ENCODE data around the gene BLOC1S4. TPM values are rescaled to one million over a fixed set of nuclear protein-coding genes. Genes with fewer than 3 reads are reported as not detected.

The BLOC1S4 gene
- polyA plus RNA-seq, 1 of the 3 experiments (the other 2 are of a cell fraction): 22.1 TPM

- ChIA-PET POLR2A (no interaction called here), CTCF (interaction anchor here (0.6 to 1.5 kb wide), 5 partner anchors 16 to 357 kb away, joined by 3 to 5 read pairs (median 3); no protein-coding TSS in a partner anchor)
Observed at GRCh38 chr4:6742989-6743388, 27.0 kb downstream of the BLOC1S4 start.

GRCh38 chr4:6746721-6747293 lies 30.8 kb downstream of the BLOC1S4 start:
- Histone ChIP-seq H3K4me2 (no peak overlapping the region), H3K9ac (no peak overlapping the region), H3K36me3 (replicated peaks in 1 of 2; ENCODE audit: control insufficient read depth in 1 of 2, insufficient read depth in 2 of 2, low read length in 1 of 2) (no peaks in the 10 kb centered on the region), H3K9me2 (no peaks in the 10 kb centered on the region), H3K27me3 (ENCODE audit: insufficient read depth) (no peaks in the 10 kb centered on the region), H4K20me1 (ENCODE audit: insufficient read depth) (no peaks in the 10 kb centered on the region), H3K4me1 (ENCODE audit: control insufficient read depth in 1 of 2, insufficient read depth in 2 of 2, low read depth in 1 of 2, low read length in 1 of 2) (peaks cover 0 to 6% of the 10 kb centered on the region in 2 experiments; a peak in 1 of 4 replicates), H3K27ac (ENCODE audit: low read depth in 2 of 2, low read length in 1 of 2) (no peak overlapping the region), H3F3A (replicated peaks; ENCODE audit: insufficient read depth) (no peaks in the 10 kb centered on the region), H3K4me3 (ENCODE audit: low read depth in 2 of 2, low read length in 1 of 2) (no peak overlapping the region), H2AFZ (ENCODE audit: low read depth) (no peak overlapping the region), H3K9me3 (no peaks in the 10 kb centered on the region), H3K79me2 (ENCODE audit: insufficient read depth) (no peaks in the 10 kb centered on the region)
- ChIA-PET CTCF (interaction anchor here (1.7 kb wide), 1 partner anchor 26 kb away, joined by 5 read pairs; no protein-coding TSS in a partner anchor), POLR2A (no interaction called here)
- no peak for DNase-seq
- 69% methylated on average over 11 of the region's 20 CpGs for WGBS (ENCODE audit: low lambda C conversion rate)
- no peak for TF ChIP-seq CHD2 (IDR thresholded peaks at IDR 0.05; ENCODE audit: low read length, partially characterized antibody)
- TF ChIP-seq RXRA (IDR thresholded peaks at IDR 0.05; ENCODE audit: borderline replicate concordance, low read depth): no peak
- no peak for TF ChIP-seq SIN3A (IDR thresholded peaks at IDR 0.05; ENCODE audit: borderline replicate concordance, low read depth, low read length)
- TF ChIP-seq RFX5 (IDR thresholded peaks at IDR 0.05; ENCODE audit: low read length): no peak
- TF ChIP-seq TAF1 (IDR thresholded peaks at IDR 0.05; ENCODE audit: borderline replicate concordance, low read depth, low read length): no peak
- TF ChIP-seq, protein P1, sequence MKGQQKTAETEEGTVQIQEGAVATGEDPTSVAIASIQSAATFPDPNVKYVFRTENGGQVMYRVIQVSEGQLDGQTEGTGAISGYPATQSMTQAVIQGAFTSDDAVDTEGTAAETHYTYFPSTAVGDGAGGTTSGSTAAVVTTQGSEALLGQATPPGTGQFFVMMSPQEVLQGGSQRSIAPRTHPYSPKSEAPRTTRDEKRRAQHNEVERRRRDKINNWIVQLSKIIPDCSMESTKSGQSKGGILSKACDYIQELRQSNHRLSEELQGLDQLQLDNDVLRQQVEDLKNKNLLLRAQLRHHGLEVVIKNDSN (IDR thresholded peaks at IDR 0.05; ENCODE audit: borderline replicate concordance, low read depth): no peak
- TF ChIP-seq, protein P2, sequence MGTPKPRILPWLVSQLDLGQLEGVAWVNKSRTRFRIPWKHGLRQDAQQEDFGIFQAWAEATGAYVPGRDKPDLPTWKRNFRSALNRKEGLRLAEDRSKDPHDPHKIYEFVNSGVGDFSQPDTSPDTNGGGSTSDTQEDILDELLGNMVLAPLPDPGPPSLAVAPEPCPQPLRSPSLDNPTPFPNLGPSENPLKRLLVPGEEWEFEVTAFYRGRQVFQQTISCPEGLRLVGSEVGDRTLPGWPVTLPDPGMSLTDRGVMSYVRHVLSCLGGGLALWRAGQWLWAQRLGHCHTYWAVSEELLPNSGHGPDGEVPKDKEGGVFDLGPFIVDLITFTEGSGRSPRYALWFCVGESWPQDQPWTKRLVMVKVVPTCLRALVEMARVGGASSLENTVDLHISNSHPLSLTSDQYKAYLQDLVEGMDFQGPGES (IDR thresholded peaks at IDR 0.05; ENCODE audit: low read depth, low read length): no peak
- no peak for TF ChIP-seq FOXJ3 (CRISPR knock-in tag; IDR thresholded peaks at IDR 0.05)
- no peak for TF ChIP-seq TCF12 (IDR thresholded peaks at IDR 0.05)
- TF ChIP-seq MAX (IDR thresholded peaks at IDR 0.05; ENCODE audit: low read depth): no peak
- no peak for TF ChIP-seq YY1 (IDR thresholded peaks at IDR 0.05; ENCODE audit: low read depth)
- TF ChIP-seq CTCF (IDR thresholded peaks at IDR 0.05): no peak
- TF ChIP-seq, protein P3, sequence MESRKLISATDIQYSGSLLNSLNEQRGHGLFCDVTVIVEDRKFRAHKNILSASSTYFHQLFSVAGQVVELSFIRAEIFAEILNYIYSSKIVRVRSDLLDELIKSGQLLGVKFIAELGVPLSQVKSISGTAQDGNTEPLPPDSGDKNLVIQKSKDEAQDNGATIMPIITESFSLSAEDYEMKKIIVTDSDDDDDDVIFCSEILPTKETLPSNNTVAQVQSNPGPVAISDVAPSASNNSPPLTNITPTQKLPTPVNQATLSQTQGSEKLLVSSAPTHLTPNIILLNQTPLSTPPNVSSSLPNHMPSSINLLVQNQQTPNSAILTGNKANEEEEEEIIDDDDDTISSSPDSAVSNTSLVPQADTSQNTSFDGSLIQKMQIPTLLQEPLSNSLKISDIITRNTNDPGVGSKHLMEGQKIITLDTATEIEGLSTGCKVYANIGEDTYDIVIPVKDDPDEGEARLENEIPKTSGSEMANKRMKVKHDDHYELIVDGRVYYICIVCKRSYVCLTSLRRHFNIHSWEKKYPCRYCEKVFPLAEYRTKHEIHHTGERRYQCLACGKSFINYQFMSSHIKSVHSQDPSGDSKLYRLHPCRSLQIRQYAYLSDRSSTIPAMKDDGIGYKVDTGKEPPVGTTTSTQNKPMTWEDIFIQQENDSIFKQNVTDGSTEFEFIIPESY (IDR thresholded peaks at IDR 0.05; ENCODE audit: borderline replicate concordance, low read depth): no peak
- TF ChIP-seq GATA2 (CRISPR knock-in tag; IDR thresholded peaks at IDR 0.05): no peak
- TF ChIP-seq EZH2phosphoT487 (IDR thresholded peaks at IDR 0.05; ENCODE audit: borderline replicate concordance, low read depth): no peak
- no peak for TF ChIP-seq TEAD4 (IDR thresholded peaks at IDR 0.05; ENCODE audit: borderline replicate concordance, insufficient read depth)
- no peak for TF ChIP-seq POLR2AphosphoS5 (IDR thresholded peaks at IDR 0.05; ENCODE audit: low read depth, low read length)
- TF ChIP-seq NRF1 (IDR thresholded peaks at IDR 0.05; ENCODE audit: low read depth, low read length): no peak

More at GRCh38 chr4:6742989-6743388, 27.0 kb downstream of the BLOC1S4 start:
- no peaks in the 10 kb centered on the region for H4K20me1 ChIP-seq (ENCODE audit: insufficient read depth)
- H3K79me2 ChIP-seq (ENCODE audit: insufficient read depth): no peaks in the 10 kb centered on the region
- no peaks in the 10 kb centered on the region for H3K9me3 ChIP-seq
- TF ChIP-seq MEF2A (IDR thresholded peaks at IDR 0.05; ENCODE audit: borderline replicate concordance, low read depth): no peak
- no peak for TF ChIP-seq SMC3 (IDR thresholded peaks at IDR 0.05; ENCODE audit: low read depth, low read length)
- TF ChIP-seq SIN3A (IDR thresholded peaks at IDR 0.05; ENCODE audit: borderline replicate concordance, low read depth, low read length): no peak
- TF ChIP-seq RFX5 (IDR thresholded peaks at IDR 0.05; ENCODE audit: low read length): no peak
- TF ChIP-seq FOXM1 (IDR thresholded peaks at IDR 0.05; ENCODE audit: low read depth): no peak
- H3K9me2 ChIP-seq: no peaks in the 10 kb centered on the region
- 69% methylated on average over 11 of the region's 11 CpGs for WGBS (ENCODE audit: low lambda C conversion rate)
- no peaks in the 10 kb centered on the region for H3F3A ChIP-seq (replicated peaks; ENCODE audit: insufficient read depth)
- H3K27me3 ChIP-seq (ENCODE audit: insufficient read depth): no peaks in the 10 kb centered on the region
- no peak overlapping the region for H3K27ac ChIP-seq (ENCODE audit: low read depth in 2 of 2, low read length in 1 of 2)
- no peak overlapping the region for H3K4me3 ChIP-seq (ENCODE audit: low read depth in 2 of 2, low read length in 1 of 2)
- no peak overlapping the region for H2AFZ ChIP-seq (ENCODE audit: low read depth)
- peak; percentile 6 for DNase-seq
- no peaks in the 10 kb centered on the region; a peak in 1 of 4 replicates for H3K4me1 ChIP-seq (ENCODE audit: control insufficient read depth in 1 of 2, insufficient read depth in 2 of 2, low read depth in 1 of 2, low read length in 1 of 2)
- H3K9ac ChIP-seq: no peak overlapping the region
- no peaks in the 10 kb centered on the region for H3K36me3 ChIP-seq (replicated peaks in 1 of 2; ENCODE audit: control insufficient read depth in 1 of 2, insufficient read depth in 2 of 2, low read length in 1 of 2)
- no peak overlapping the region for H3K4me2 ChIP-seq
